SK-N-SH (cell line): ENCODE measurements around the gene SSBP1.

Experiments
- CTCF ChIP-seq: fragments of 200-600 bp; sonication (generic); IDR thresholded peaks from 2 replicates; pipeline ENCODE4 v1.6.1; 2017; ENCODE audit warnings: antibody characterized with exemption, mild to moderate bottlenecking, moderate library complexity
- EP300 ChIP-seq, 2 experiments: IDR thresholded peaks; 2 replicates each; pipeline versions ENCODE4 v1.4.0 to v1.6.1; 2012; ENCODE audit warnings: borderline replicate concordance in 1 of 2, low read depth in 1 of 2, low read length in 1 of 2
- GABPA ChIP-seq: IDR thresholded peaks from 2 replicates; pipeline ENCODE4 v1.4.0; 2012; ENCODE audit warnings: low read depth, mild to moderate bottlenecking
- NFIC ChIP-seq: IDR thresholded peaks from 2 replicates; pipeline ENCODE4 v1.4.0; 2012; ENCODE audit warnings: borderline replicate concordance
- POLR2AphosphoS5 ChIP-seq: IDR thresholded peaks from 2 replicates; pipeline ENCODE4 v1.6.1; 2012; ENCODE audit warnings: low read depth, low read length
- REST ChIP-seq: IDR thresholded peaks from 2 replicates; pipeline ENCODE4 v1.6.1; 2012; ENCODE audit warnings: mild to moderate bottlenecking, low read depth, low read length, moderate library complexity
- YY1 ChIP-seq: IDR thresholded peaks from 2 replicates; pipeline ENCODE4 v1.4.0; 2012; ENCODE audit warnings: low read depth, mild to moderate bottlenecking
- ZBTB33 ChIP-seq: IDR thresholded peaks from 2 replicates; pipeline ENCODE4 v1.4.0; 2012; ENCODE audit warnings: low read depth, borderline replicate concordance
- TF ChIP-seq, protein P1 (sequence below): IDR thresholded peaks from 2 replicates; pipeline ENCODE4 v1.4.0; 2012; ENCODE audit warnings: low read depth

DNA sequence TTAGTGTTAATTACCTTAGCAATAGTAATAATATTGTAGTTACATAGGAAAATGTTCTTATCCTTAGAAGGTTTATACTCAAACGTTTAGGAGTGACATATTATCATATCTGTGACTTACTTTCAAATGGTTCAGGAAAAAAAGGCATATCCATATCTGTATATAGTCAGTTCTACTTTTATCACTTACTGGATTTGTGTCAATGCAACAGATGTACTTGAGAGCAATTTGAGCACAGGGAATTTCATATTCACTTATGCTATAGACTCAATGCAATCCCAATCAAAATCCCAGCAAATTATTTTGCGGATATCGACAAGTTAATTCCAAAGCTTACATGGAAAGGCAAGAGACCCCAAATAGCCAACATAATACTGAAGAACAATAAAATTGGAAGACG, 46.2 kb upstream of the SSBP1 start:
- no peak for TF ChIP-seq CTCF
- no peak for TF ChIP-seq EP300 (IDR thresholded peaks at IDR 0.05; ENCODE audit: borderline replicate concordance in 1 of 2, low read depth in 1 of 2, low read length in 1 of 2)
- no peak for TF ChIP-seq POLR2AphosphoS5
- no peak for TF ChIP-seq REST
- TF ChIP-seq ZBTB33: no peak
- no peak for TF ChIP-seq NFIC
- TF ChIP-seq GABPA: no peak
- TF ChIP-seq YY1: no peak
- TF ChIP-seq, protein P1, sequence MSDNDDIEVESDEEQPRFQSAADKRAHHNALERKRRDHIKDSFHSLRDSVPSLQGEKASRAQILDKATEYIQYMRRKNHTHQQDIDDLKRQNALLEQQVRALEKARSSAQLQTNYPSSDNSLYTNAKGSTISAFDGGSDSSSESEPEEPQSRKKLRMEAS: no peak
